HG02943 (cell line): Measurements from ENCODE around the gene TET2.
A peak's percentile ranks its signal among the peaks of the same experiment; 100 is the strongest.
"Not testable (repeated sequence)": the region's sequence is repeated elsewhere in the genome, so short reads cannot be mapped to it uniquely, and the experiment has no call there.

Source experiments
- ATAC-seq: cut with Tn5 transposase; IDR thresholded peaks from one replicate; pipeline ENCODE4 v1.9.1; 2021; ENCODE audit warnings: mild to moderate bottlenecking, low read depth, moderate library complexity; ENCODE audit not compliant: unreplicated experiment

The TET2 gene

GRCh38 chr4:105280338-105281123 is 133.9 kb downstream of the TET2 start:
- no peak for ATAC-seq

- no peak for ATAC-seq
These were observed 134.4 kb downstream of the TET2 start for GRCh38 chr4:105281124-105281415.

DNA sequence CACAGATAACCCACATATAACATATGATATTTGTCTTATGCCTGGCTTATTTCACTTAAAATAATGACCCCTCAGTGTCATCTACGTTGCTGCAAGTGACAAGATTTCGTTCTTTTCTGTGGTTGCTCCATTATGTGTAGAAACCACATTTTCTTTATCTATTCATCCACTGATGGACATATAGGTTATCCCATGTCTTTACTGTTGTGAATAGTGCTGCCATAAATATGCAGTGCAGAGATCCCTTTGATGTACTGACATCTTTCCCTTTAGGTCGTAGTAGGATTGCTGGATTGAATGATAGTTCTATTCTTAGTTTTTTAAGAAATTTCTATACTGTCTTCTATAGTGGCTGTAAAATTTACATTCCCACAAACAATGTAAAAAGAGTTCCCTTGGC is 135.8 kb downstream of the TET2 start:
- no peak for ATAC-seq

GRCh38 chr4:105283501-105283900 is 136.8 kb downstream of the TET2 start:
- no peak for ATAC-seq

- no peak for ATAC-seq
These were observed 141.4 kb downstream of the TET2 start for GRCh38 chr4:105288121-105288520.

DNA sequence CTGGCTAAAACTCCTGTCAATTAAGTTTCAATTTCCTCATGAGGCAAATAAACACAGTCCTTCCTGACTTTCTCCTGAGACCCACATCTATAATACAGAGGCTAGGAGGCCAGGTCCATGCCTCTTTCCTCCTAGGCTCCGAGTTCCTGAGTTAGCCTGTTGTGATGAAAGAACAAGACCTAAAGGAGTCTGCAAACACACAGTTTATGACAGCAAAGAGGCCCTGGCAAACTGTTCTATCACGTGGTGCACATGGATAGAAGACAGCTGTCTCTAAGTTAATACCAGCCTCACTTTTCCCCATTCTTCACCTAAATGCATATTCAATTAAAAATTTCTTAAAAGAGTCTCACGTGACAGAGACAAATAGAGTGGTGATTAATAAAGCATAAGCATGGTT is 145.2 kb downstream of the TET2 start:
- no peak for ATAC-seq

- no peak for ATAC-seq
These were observed 146.7 kb downstream of the TET2 start for GRCh38 chr4:105293360-105293759.

- no peak for ATAC-seq
These were observed 150.0 kb downstream of the TET2 start for GRCh38 chr4:105296672-105297071.

DNA sequence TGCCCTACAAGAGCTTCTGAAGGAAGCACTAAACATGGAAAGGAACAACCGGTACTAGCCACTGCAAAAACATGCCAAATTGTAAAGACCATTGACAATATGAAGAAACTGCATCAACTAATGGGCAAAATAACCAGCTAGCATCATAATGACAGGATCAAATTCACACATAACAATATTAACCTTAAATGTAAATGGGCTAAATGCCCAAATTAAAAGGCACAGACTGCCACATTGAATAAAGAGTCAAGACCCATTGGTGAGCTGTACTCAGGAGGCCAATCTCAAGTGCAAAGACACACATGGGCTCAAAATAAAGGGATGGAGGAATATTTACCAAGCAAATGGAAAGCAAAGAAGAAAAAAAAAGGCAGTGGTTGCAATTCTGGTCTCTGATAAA is 152.4 kb downstream of the TET2 start:
- not testable (repeated sequence) for ATAC-seq

GRCh38 chr4:105304085-105304484 is 157.4 kb downstream of the TET2 start:
- ATAC-seq, result no peak

GRCh38 chr4:105305019-105305836 is 158.6 kb downstream of the TET2 start:
- ATAC-seq, result no peak

- peak; percentile 94 for ATAC-seq
These were observed 159.6 kb downstream of the TET2 start for GRCh38 chr4:105306158-105306781.

DNA sequence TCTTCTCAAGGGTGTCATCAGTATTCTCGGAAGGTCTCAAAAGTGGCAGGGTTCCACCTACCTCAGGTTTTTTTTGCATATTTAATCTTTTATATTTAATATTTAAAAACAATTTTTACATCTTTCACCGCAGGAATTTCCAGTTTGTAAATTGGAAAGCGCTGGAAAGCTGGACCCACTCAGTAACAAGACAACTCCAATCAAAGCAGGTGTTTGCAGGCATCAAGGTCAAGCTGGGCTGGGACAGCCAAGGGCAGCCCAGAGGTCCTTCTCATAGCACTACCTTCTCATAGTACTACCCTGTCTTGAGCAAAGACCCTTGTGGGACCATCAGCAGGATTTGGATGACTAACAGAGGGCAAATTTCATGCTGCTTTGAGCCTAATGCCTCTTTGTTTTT is 160.1 kb downstream of the TET2 start:
- ATAC-seq, result no peak

- no peak for ATAC-seq
These were observed 171.8 kb downstream of the TET2 start for GRCh38 chr4:105318486-105318885.

DNA sequence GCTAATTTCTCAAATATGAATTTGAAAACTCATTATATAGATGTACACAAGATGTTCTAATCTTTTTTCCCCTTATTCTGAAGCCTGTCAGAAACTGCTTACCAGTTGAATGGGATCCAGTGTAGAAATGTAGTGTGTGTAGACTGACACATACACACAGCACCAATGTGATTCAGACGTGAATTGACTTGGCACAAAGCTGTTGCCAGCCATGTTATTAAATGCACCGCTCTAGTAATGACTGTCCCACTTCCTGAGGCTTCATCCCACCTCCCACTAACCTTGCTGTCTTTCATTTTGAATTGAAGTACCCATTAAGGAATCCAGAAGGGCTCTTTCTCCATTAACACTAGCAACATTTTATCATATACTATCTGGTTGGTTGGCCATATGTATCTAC is 180.5 kb downstream of the TET2 start:
- no peak for ATAC-seq

- no peak for ATAC-seq
These were observed 181.3 kb downstream of the TET2 start for GRCh38 chr4:105327956-105328355.

- ATAC-seq, result no peak
These were observed 182.4 kb downstream of the TET2 start for GRCh38 chr4:105329081-105329480.
